K562 (cell line): Measurements from ENCODE around the gene ST3GAL3.

ENCODE experiments used
- CEBPB ChIP-seq: fragments of 450-650 bp; IDR thresholded peaks from 2 replicates; pipeline ENCODE4 v1.6.1; 2016; ENCODE audit warnings: missing genetic modification characterization, missing compliant biosample characterization
- CEBPG ChIP-seq, 3 experiments: fragments of 200-800 bp in 1 of 3; sonication (Bioruptor generic) in 1 of 3; sonication (generic) in 1 of 3; formaldehyde crosslinking in 1 of 3; IDR thresholded peaks in 2 of 3; conservative IDR thresholded peaks in 1 of 3; 2 replicates each; pipeline versions ENCODE4 v1.6.1 to v1.8.0; 2016 to 2022; ENCODE audit warnings: missing compliant biosample characterization in 2 of 3, missing genetic modification characterization in 2 of 3, mild to moderate bottlenecking in 1 of 3, missing genetic modification reagents in 1 of 3
- CTCF ChIP-seq, 3 experiments: IDR thresholded peaks in 2 of 3; conservative IDR thresholded peaks in 1 of 3; 2 replicates each; pipeline ENCODE4 v1.5.1; 2011 to 2012; ENCODE audit warnings: low read length in 3 of 3, mild to moderate bottlenecking in 3 of 3, control low read depth in 2 of 3, improper control_type of control experiment in 1 of 3, inconsistent platforms in 1 of 3, low read depth in 1 of 3, mixed read lengths in 1 of 3, moderate library complexity in 1 of 3; ENCODE audit not compliant: insufficient read depth in 2 of 3
- EZH2 ChIP-seq: IDR thresholded peaks from 2 replicates; pipeline ENCODE4 v1.6.1; 2012; ENCODE audit warnings: low read depth, mild to moderate bottlenecking, inconsistent platforms, low read length, borderline replicate concordance
- HMGXB4 ChIP-seq: sonication (generic); formaldehyde crosslinking; IDR thresholded peaks from 2 replicates; pipeline ENCODE4 v1.8.1; 2023; ENCODE audit warnings: mild to moderate bottlenecking, missing genetic modification reagents
- KLF10 ChIP-seq: fragments of 250-450 bp; sonication (Bioruptor Pico); IDR thresholded peaks from 2 replicates; pipeline ENCODE4 v1.6.1; 2021; ENCODE audit warnings: matching md5 sums
- NFIC ChIP-seq: fragments of 450-650 bp; IDR thresholded peaks from 2 replicates; pipeline ENCODE4 v1.6.1; 2017; ENCODE audit warnings: mild to moderate bottlenecking, inconsistent platforms
- RAD21 ChIP-seq, 2 experiments: fragments of 250-450 bp in 1 of 2; fragments of 450-650 bp in 1 of 2; sonication (Bioruptor Pico) in 1 of 2; formaldehyde crosslinking in 1 of 2; IDR thresholded peaks in 1 of 2; conservative IDR thresholded peaks in 1 of 2; 2 replicates each; pipeline versions ENCODE4 v1.4.0 to v1.8.0; 2020 to 2022; ENCODE audit warnings: mild to moderate bottlenecking in 2 of 2, moderate library complexity in 1 of 2
- SETDB1 ChIP-seq: IDR thresholded peaks from one replicate; pipeline ENCODE4 v1.6.1; 2012; ENCODE audit warnings: low read length, control low read depth, inconsistent platforms
- SMARCB1 ChIP-seq: IDR thresholded peaks from 2 replicates; pipeline ENCODE4 v1.6.1; 2011; ENCODE audit warnings: improper control_type of control experiment, low read depth; ENCODE audit not compliant: insufficient read length

DNA sequence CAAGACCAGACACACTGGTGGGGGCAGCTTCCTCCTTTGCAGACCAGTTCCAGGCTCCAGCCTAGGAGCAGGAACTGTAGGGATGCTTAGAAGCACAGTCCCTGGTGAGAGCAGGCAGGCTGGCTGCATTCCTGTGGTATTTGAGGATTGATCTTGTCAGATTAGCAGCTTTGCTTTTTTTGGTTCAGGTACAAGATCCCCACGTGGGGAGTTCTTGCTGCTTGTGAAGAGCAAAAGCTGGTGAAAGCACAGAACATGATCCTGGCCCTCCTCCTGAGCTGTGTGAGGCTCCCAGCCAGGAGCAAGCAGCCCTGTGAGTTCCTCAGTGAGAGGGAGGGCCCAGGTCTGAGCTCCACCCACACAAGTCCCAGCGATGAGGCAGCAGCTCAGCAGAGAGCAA lies 151.0 kb downstream of the ST3GAL3 start:
- TF ChIP-seq CTCF (IDR thresholded peaks at IDR 0.05 in 2 of 3, conservative IDR thresholded peaks at IDR 0.05 in 1 of 3; ENCODE audit: insufficient read depth in 2 of 3, low read depth in 1 of 3, low read length in 3 of 3) (no peak), SETDB1 (no peak), CEBPG (CRISPR knock-in tag; IDR thresholded peaks at IDR 0.05) (no peak), CEBPG (tag; conservative IDR thresholded peaks at IDR 0.05 in 1 of 2, IDR thresholded peaks at IDR 0.05 in 1 of 2) (no peak), RAD21 (CRISPR knock-in tag; conservative IDR thresholded peaks at IDR 0.05 in 1 of 2, IDR thresholded peaks at IDR 0.05 in 1 of 2) (no peak), NFIC (no peak), KLF10 (CRISPR knock-in tag) (no peak), SMARCB1 (no peak), CEBPB (tag) (no peak), HMGXB4 (CRISPR knock-in tag) (no peak), EZH2 (no peak)
